BLaER1 treated with 17β-estradiol and CSF1 and Interleukin-3, amounts not matched to agents 10 nM and 100 nM (cell line): ENCODE data around the gene TUBGCP3.
A peak's percentile ranks its signal among the peaks of the same experiment; 100 is the strongest.

Experiments
- H3K27ac ChIP-seq, 11 experiments: shearing (Covaris generic); formaldehyde crosslinking; 2 replicates each; pipeline ENCODE4 v1.8.1; 2022
- H3K27me3 ChIP-seq, 11 experiments: shearing (Covaris generic); formaldehyde crosslinking; 2 replicates each; pipeline ENCODE4 v1.8.1; 2022
- H3K36me3 ChIP-seq, 11 experiments: shearing (Covaris generic); formaldehyde crosslinking; 2 replicates each; pipeline ENCODE4 v1.8.1; 2022
- H3K4me1 ChIP-seq, 10 experiments: shearing (Covaris generic); formaldehyde crosslinking; 2 replicates each; pipeline ENCODE4 v1.8.1; 2022
- H3K4me2 ChIP-seq, 11 experiments: shearing (Covaris generic); formaldehyde crosslinking; 2 replicates each; pipeline ENCODE4 v1.8.1; 2022
- H3K4me3 ChIP-seq, 10 experiments: shearing (Covaris generic); formaldehyde crosslinking; 2 replicates each; pipeline ENCODE4 v1.8.1; 2022
- H3K9ac ChIP-seq, 11 experiments: shearing (Covaris generic); formaldehyde crosslinking; 2 replicates each; pipeline ENCODE4 v1.8.1; 2022
- H3K9me3 ChIP-seq, 11 experiments: shearing (Covaris generic); formaldehyde crosslinking; replicated peaks in 1 of 11; 2 replicates each; pipeline ENCODE4 v1.8.1; 2022
- H4K20me1 ChIP-seq, 11 experiments: shearing (Covaris generic); formaldehyde crosslinking; 2 replicates each; pipeline ENCODE4 v1.8.1; 2022
- Cebpa-rat ChIP-seq, 11 experiments: shearing (Covaris generic); IDR thresholded peaks; 2 replicates each; pipeline ENCODE4 v1.8.1; 2022

The TUBGCP3 gene

DNA sequence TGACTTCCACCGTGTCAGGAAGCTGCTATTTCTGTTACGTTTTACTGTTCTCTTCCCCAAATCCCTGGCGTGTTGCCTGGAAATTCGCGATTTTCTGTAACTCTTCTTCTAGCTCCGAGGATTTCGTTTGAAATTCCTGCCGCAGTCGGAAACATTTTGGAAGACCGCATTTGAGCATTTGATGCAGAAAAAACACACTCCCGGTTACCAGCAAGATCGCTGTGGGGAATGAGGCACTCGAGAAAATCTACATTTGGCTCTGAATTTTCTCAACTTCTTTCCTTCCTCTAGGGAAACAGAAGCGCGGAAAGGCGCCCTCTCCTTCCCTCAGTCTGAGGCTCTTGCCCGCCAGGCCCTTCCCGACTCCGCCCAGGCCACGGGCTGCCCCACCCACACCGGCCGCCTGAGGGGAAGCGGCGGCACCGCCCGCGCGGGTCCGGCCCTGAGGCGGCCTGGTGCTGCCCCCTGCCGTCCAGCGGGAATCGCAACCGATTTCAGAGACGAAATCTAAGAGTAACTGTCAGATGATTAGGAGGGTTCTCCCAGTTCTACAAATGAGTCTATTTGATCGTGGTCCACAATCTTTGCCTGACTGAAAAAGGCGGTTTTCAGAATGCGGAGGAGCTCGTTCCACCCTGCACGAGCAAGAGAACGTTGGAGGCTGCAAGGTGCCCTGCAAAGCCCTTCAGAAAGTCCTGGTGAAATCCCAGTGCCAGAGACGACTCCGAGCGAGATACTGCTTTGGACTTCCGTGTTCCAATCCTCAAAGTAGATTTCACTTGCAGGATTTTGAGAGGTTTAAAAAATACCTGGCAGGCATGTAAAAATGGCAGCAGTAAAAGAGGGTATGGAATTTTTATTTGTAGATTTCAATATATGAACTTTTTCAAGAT is 18.4 kb upstream of the TUBGCP3 start:
- Histone ChIP-seq H3K27ac (peak overlapping the region in 9 of 11 experiments; percentile 29 to 60 (median 47); a peak in 15 of 22 replicates), H3K4me3 (peak overlapping the region; percentile 52 to 70 (median 60)), H3K9me3 (peaks cover 0 to 5% (median 0%) of the 10 kb centered on the region in 11 experiments; a peak in 5 of 22 replicates), H3K4me1 (peaks cover 0 to 23% (median 11%) of the 10 kb centered on the region in 10 experiments; a peak in 12 of 20 replicates), H3K27me3 (no peaks in the 10 kb centered on the region), H3K4me2 (peak overlapping the region; percentile 83 to 89 (median 86)), H3K9ac (peak overlapping the region; percentile 63 to 78 (median 71)), H4K20me1 (no peaks in the 10 kb centered on the region), H3K36me3 (no peaks in the 10 kb centered on the region)
- no peak for TF ChIP-seq Cebpa-rat (IDR thresholded peaks at IDR 0.05)

DNA sequence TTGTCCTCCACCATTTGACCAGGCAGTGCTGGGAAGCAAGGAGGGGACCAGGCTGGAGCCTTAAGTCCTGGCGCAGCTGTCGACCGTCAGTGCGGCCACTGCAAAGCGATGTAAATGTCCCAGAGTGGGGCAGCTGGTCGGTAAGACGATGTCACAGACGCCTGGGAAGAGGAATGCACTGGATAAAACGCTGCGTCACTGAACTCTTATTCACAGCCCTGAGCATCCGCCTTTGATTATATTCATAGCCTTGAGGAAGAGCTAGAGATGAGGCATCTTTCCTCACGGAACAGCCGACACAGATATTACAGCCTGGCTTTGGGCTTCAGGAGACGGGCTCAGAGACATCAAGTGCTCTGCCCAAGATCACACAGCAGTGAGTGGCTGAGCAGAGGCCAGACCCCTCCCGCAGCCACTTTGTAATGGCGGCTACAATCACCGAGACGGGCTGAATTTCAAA is 17.6 kb upstream of the TUBGCP3 start:
- no peaks in the 10 kb centered on the region for H3K27me3 ChIP-seq
- H3K9me3 ChIP-seq: peaks cover 0 to 5% (median 0%) of the 10 kb centered on the region in 11 experiments; a peak in 5 of 22 replicates
- no peaks in the 10 kb centered on the region for H4K20me1 ChIP-seq
- H3K9ac ChIP-seq: peak overlapping the region; percentile 63 to 78 (median 71); a peak in 19 of 22 replicates
- peak overlapping the region in 1 of 11 experiments; percentile 56; a peak in 3 of 22 replicates for H3K27ac ChIP-seq
- no peak for TF ChIP-seq Cebpa-rat (IDR thresholded peaks at IDR 0.05)
- peak overlapping the region; percentile 52 to 70 (median 60) for H3K4me3 ChIP-seq
- H3K4me1 ChIP-seq: peaks cover 0 to 23% (median 11%) of the 10 kb centered on the region in 10 experiments; a peak in 12 of 20 replicates
- peak overlapping the region; percentile 83 to 89 (median 86) for H3K4me2 ChIP-seq
- no peaks in the 10 kb centered on the region for H3K36me3 ChIP-seq

DNA sequence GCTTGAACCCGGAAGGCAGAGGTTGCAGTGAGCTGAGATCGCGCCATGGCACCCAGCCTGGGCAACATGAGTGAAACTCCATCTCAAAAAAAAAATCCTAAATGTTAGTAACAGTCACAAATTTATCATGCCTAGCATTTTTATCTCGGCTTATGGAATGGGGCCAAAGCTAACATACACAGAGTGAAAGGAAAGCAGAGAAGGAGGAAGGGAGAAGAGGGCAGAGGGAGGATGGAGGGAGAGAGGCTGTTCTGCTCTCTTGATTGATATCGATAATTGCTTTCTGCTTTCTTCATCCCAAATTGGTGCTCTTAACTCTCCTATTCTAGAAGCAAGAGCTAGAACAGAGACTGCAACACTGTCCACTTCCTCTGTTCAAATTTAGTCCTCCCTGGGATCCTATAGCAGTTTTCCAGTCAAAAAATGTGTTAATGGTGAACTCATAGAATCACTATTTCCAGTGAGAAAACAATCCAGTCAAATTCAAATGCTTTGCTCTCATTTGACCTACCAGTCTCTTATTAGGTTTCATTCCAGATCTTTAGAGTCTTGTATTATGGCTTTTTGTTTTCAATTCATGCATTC is 15.8 kb upstream of the TUBGCP3 start:
- Histone ChIP-seq H3K9me3 (no peaks in the 10 kb centered on the region), H3K9ac (no peak overlapping the region), H3K4me3 (no peak overlapping the region), H3K27me3 (no peaks in the 10 kb centered on the region), H3K27ac (no peak overlapping the region), H4K20me1 (no peaks in the 10 kb centered on the region), H3K4me1 (peaks cover 0 to 23% (median 11%) of the 10 kb centered on the region in 10 experiments; a peak in 12 of 20 replicates), H3K4me2 (no peak overlapping the region), H3K36me3 (no peaks in the 10 kb centered on the region)
- no peak for TF ChIP-seq Cebpa-rat (IDR thresholded peaks at IDR 0.05)

DNA sequence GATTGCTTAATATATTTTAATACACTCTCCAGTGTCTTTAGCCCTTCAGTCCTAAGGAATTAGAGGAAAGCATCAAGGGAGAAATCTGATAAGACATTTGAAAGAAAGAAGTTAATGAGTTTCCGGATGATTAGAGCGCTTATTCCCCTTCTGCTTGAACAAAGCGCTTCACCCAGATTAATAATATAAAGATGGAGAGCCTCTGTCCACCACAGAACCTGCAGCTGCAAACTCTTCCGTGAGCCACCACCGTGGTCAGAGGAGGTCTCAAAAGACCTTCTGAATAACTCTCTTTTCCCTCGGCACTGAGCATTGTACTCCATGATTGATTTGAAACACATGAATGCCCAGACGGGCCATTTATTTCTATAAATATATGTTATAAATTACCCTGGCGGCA is 14.2 kb upstream of the TUBGCP3 start:
- Histone ChIP-seq H3K4me3 (no peak overlapping the region), H3K9me3 (no peaks in the 10 kb centered on the region), H3K27me3 (no peaks in the 10 kb centered on the region), H3K27ac (no peak overlapping the region), H4K20me1 (no peaks in the 10 kb centered on the region), H3K36me3 (no peaks in the 10 kb centered on the region), H3K4me2 (peak overlapping the region in 7 of 11 experiments; percentile 1 to 49 (median 33); a peak in 10 of 22 replicates), H3K4me1 (peaks cover 0 to 23% (median 11%) of the 10 kb centered on the region in 10 experiments; a peak in 12 of 20 replicates), H3K9ac (no peak overlapping the region)
- TF ChIP-seq Cebpa-rat (IDR thresholded peaks at IDR 0.05): no peak

DNA sequence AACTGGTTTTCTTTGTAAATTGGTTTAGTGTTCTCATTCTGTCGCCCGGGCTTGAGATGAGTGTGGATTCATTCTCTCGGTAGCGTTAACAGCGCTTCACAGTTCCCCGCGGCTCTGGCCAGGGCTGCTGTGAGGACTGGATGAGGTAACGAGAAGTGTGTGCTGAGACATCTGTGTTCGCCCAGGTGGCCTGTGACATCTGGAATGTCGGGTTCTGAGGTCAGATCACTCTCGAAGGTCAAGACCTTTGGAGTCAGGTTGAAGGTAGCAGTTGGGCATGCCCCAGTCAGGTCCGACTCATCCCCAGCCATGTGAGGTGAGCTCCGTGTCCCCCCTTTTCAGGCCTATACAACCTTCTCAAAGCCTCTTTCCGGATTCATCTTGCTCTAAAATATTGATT is 13.4 kb upstream of the TUBGCP3 start:
- TF ChIP-seq Cebpa-rat (IDR thresholded peaks at IDR 0.05): no peak

DNA sequence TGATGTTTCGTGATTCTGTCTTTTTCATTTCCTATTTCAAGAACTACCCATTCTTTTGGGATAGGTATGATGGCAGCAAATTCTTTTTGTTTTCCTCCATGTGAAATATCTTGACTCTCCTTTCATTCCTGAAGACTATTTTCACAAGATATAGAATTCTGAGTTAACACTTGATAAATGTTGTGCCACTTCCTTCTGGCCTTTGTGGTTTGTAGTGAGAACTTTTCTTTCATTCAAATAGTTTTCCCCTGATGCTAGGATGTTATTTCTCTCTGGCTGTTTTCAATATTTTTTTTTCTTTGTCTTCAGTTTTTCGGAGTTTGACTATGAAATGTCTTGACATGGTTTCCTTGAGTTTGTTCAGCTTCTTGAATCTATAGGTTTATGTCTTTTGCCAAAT is 8.3 kb upstream of the TUBGCP3 start:
- Histone ChIP-seq H4K20me1 (no peaks in the 10 kb centered on the region), H3K9me3 (peaks cover 0 to 12% (median 10%) of the 10 kb centered on the region in 11 experiments; a peak in 12 of 22 replicates), H3K27ac (no peak overlapping the region), H3K36me3 (no peaks in the 10 kb centered on the region), H3K27me3 (no peaks in the 10 kb centered on the region), H3K4me1 (no peaks in the 10 kb centered on the region), H3K4me2 (no peak overlapping the region), H3K4me3 (no peak overlapping the region), H3K9ac (no peak overlapping the region)
- no peak for TF ChIP-seq Cebpa-rat (IDR thresholded peaks at IDR 0.05)

More for the DNA sequence above, 13.4 kb upstream of the TUBGCP3 start:
- Histone ChIP-seq H3K27ac (no peak overlapping the region), H3K4me1 (peaks cover 0 to 23% (median 11%) of the 10 kb centered on the region in 10 experiments; a peak in 12 of 20 replicates), H3K9ac (no peak overlapping the region), H3K4me2 (peak overlapping the region in 2 of 11 experiments; percentile 38 to 49; a peak in 1 of 22 replicates), H3K27me3 (no peaks in the 10 kb centered on the region), H3K4me3 (no peak overlapping the region), H4K20me1 (no peaks in the 10 kb centered on the region), H3K36me3 (no peaks in the 10 kb centered on the region), H3K9me3 (no peaks in the 10 kb centered on the region)

DNA sequence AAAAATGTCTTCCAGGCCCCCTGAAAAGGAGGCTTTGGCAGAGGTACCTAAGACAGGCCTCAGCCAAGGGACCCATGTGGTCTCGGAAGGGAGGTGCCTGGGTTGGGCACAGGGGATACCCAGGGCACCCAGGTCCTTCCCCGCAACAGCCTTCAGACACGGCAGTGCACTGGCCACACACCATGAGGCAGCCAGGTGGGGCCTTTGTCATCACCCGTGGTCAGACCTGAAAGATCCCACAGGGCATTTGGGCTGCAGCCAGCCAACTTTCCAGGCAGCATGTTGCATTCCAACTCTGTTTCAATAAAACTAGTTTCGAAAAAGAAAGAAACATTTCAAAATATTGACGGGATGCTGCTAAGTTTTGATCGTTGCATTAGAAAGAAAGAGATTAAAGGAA is 4.7 kb upstream of the TUBGCP3 start:
- no peaks in the 10 kb centered on the region for H4K20me1 ChIP-seq
- no peak overlapping the region for H3K4me2 ChIP-seq
- no peak for TF ChIP-seq Cebpa-rat (IDR thresholded peaks at IDR 0.05)
- H3K27me3 ChIP-seq: no peaks in the 10 kb centered on the region
- H3K9ac ChIP-seq: no peak overlapping the region
- H3K36me3 ChIP-seq: no peaks in the 10 kb centered on the region
- peaks cover 6 to 11% (median 10%) of the 10 kb centered on the region in 10 experiments for H3K4me1 ChIP-seq
- peaks cover 0 to 16% (median 10%) of the 10 kb centered on the region in 11 experiments; a peak in 12 of 22 replicates for H3K9me3 ChIP-seq
- no peak overlapping the region for H3K27ac ChIP-seq
- H3K4me3 ChIP-seq: no peak overlapping the region

DNA sequence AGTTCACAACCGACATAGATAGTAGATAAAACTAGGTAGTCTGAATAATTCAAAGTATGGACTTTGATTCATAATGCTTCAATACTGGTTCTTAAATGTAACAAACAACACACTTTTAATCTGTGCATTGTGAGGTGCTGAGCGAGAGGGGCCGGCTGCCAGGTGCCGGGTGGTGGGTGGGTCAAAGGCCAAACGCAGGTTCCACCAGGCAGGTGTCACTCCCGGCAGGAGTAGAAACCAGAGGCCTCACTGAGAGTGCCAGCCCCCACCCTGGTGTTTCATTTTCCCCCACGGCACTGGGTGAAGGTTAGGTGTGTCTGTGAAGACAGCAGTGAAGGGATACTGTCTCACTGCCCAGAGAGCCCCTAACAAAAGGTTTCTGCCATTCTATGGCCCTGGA is 4.2 kb upstream of the TUBGCP3 start:
- Histone ChIP-seq H3K27ac (no peak overlapping the region), H3K27me3 (no peaks in the 10 kb centered on the region), H3K9ac (no peak overlapping the region), H4K20me1 (peaks cover 0 to under 1% (median 0%) of the 10 kb centered on the region in 11 experiments; a peak in 1 of 22 replicates), H3K4me3 (no peak overlapping the region), H3K4me2 (no peak overlapping the region), H3K36me3 (no peaks in the 10 kb centered on the region), H3K4me1 (peaks cover 6 to 11% (median 10%) of the 10 kb centered on the region in 10 experiments), H3K9me3 (peaks cover 0 to 16% (median 10%) of the 10 kb centered on the region in 11 experiments; a peak in 12 of 22 replicates)
- no peak for TF ChIP-seq Cebpa-rat (IDR thresholded peaks at IDR 0.05)
